Neuronal stem cell (in vitro differentiated cells): ENCODE results near the gene GFRA4.

Experiments
- DNase-seq: peaks from one replicate; pipeline ENCODE4 v3.0.0-alpha.2; 2013; ENCODE audit warnings: low spot score
- H2AFZ ChIP-seq: one replicate; pipeline ENCODE4 v1.6.1; 2013; ENCODE audit warnings: mild to moderate bottlenecking, low read length, inconsistent platforms
- H2AK5ac ChIP-seq: 2 replicates; pipeline ENCODE4 v1.6.1; 2013; ENCODE audit warnings: low read depth, mild to moderate bottlenecking, inconsistent platforms, low read length, moderate library complexity, mixed read lengths
- H2BK120ac ChIP-seq: 2 replicates; pipeline ENCODE4 v1.6.1; 2013; ENCODE audit warnings: low read depth, mild to moderate bottlenecking, inconsistent platforms, low read length, moderate library complexity, mixed read lengths
- H2BK12ac ChIP-seq: one replicate; pipeline ENCODE4 v1.6.1; 2013; ENCODE audit warnings: low read length, inconsistent platforms
- H2BK15ac ChIP-seq: 2 replicates; pipeline ENCODE4 v1.6.1; 2013; ENCODE audit warnings: mild to moderate bottlenecking, low read length, inconsistent platforms, mixed read lengths
- H2BK5ac ChIP-seq: one replicate; pipeline ENCODE4 v1.6.1; 2013; ENCODE audit warnings: inconsistent platforms, mild to moderate bottlenecking, low read length, moderate library complexity
- H3K14ac ChIP-seq: one replicate; pipeline ENCODE4 v1.6.1; 2013; ENCODE audit warnings: low read length, inconsistent platforms
- H3K18ac ChIP-seq: 2 replicates; pipeline ENCODE4 v1.6.1; 2013; ENCODE audit warnings: low read length, inconsistent platforms
- H3K23ac ChIP-seq: 2 replicates; pipeline ENCODE4 v1.6.1; 2013; ENCODE audit warnings: low read depth, mild to moderate bottlenecking, mixed read lengths, low read length, inconsistent platforms; ENCODE audit not compliant: poor library complexity
- H3K27ac ChIP-seq: replicated peaks from 3 replicates; pipeline ENCODE4 v1.5.1; 2013; ENCODE audit warnings: low read length, inconsistent platforms
- H3K27me3 ChIP-seq, 3 experiments: 2 replicates each; pipeline ENCODE4 v1.6.1; 2013; ENCODE audit warnings: low read length in 3 of 3, mild to moderate bottlenecking in 2 of 3, inconsistent platforms in 1 of 3, low read depth in 1 of 3, mixed read lengths in 1 of 3, moderate library complexity in 1 of 3; ENCODE audit not compliant: control insufficient read depth in 3 of 3, insufficient read depth in 3 of 3
- H3K36me3 ChIP-seq, 2 donors: replicated peaks in 1 of 2; 2 replicates each; pipeline ENCODE4 v1.6.1; 2013; ENCODE audit warnings: low read length in 2 of 2; ENCODE audit not compliant: control insufficient read depth in 2 of 2, insufficient read depth in 2 of 2
- H3K4ac ChIP-seq: 2 replicates; pipeline ENCODE4 v1.6.1; 2013; ENCODE audit warnings: inconsistent platforms, mild to moderate bottlenecking, low read length, moderate library complexity
- H3K4me1 ChIP-seq, 2 donors: 1 replicate in 1 of 2; 2 replicates in 1 of 2; pipeline ENCODE4 v1.6.1; 2013; ENCODE audit warnings: low read length in 2 of 2, low read depth in 1 of 2; ENCODE audit not compliant: control insufficient read depth in 2 of 2, insufficient read depth in 1 of 2
- H3K4me2 ChIP-seq: one replicate; pipeline ENCODE4 v1.6.1; 2013; ENCODE audit warnings: mild to moderate bottlenecking, low read length, inconsistent platforms; ENCODE audit not compliant: insufficient read depth, poor library complexity, severe bottlenecking
- H3K4me3 ChIP-seq, 2 donors: 2 replicates each; pipeline ENCODE4 v1.5.1; 2013; ENCODE audit warnings: low read length in 2 of 2, mild to moderate bottlenecking in 2 of 2, inconsistent platforms in 1 of 2, moderate library complexity in 1 of 2
- H3K79me1 ChIP-seq: one replicate; pipeline ENCODE4 v1.6.1; 2013; ENCODE audit warnings: low read depth, mild to moderate bottlenecking, inconsistent platforms, low read length, moderate library complexity
- H3K9ac ChIP-seq: one replicate; pipeline ENCODE4 v1.6.1; 2013; ENCODE audit warnings: mild to moderate bottlenecking, low read depth, low read length, inconsistent platforms; ENCODE audit not compliant: poor library complexity
- H3K9me3 ChIP-seq, 2 donors: replicated peaks in 1 of 2; 2 replicates each; pipeline versions ENCODE3 to v1.6.1; 2013; ENCODE audit warnings: low read length in 2 of 2, mild to moderate bottlenecking in 2 of 2, inconsistent platforms in 1 of 2, low read depth in 1 of 2, mixed read lengths in 1 of 2, moderate library complexity in 1 of 2; ENCODE audit not compliant: control insufficient read depth in 2 of 2, insufficient read depth in 1 of 2
- H4K8ac ChIP-seq: one replicate; pipeline ENCODE4 v1.6.1; 2013; ENCODE audit warnings: low read depth, mild to moderate bottlenecking, inconsistent platforms, low read length, moderate library complexity
- H4K91ac ChIP-seq: one replicate; pipeline ENCODE4 v1.6.1; 2013; ENCODE audit warnings: low read length, low read depth, mild to moderate bottlenecking, inconsistent platforms; ENCODE audit not compliant: poor library complexity
- WGBS, 2 donors: extraction: QIAGEN DNeasy Blood & Tissue Kit; methylation state at CpG; one replicate each; pipeline ENCODE4 v1.1.7; 2013; ENCODE audit warnings: missing lambda C conversion rate in 2 of 2, mixed read lengths in 1 of 2; ENCODE audit not compliant: insufficient read length in 2 of 2, insufficient replicate concordance in 1 of 2; ENCODE audit errors: extremely low coverage in 2 of 2; 5-methylcytosine and 5-hydroxymethylcytosine counted together

The GFRA4 gene

GRCh38 chr20:3689978-3690377 lies 26.8 kb upstream of the GFRA4 start:
- Histone ChIP-seq H4K8ac (no peak overlapping the region), H3K36me3 (no peaks in the 10 kb centered on the region), H2BK12ac (no peak overlapping the region), H2AK5ac (no peak overlapping the region), H2AFZ (no peak overlapping the region), H3K18ac (no peak overlapping the region), H3K23ac (no peak overlapping the region), H3K9ac (no peak overlapping the region), H4K91ac (no peak overlapping the region), H3K4me3 (no peak overlapping the region), H3K27me3 (peaks cover 0 to 39% (median 0%) of the 10 kb centered on the region in 3 experiments), H2BK15ac (no peak overlapping the region), H3K4ac (no peak overlapping the region), H3K9me3 (no peaks in the 10 kb centered on the region), H3K79me1 (no peaks in the 10 kb centered on the region), H2BK5ac (no peak overlapping the region), H3K14ac (no peak overlapping the region), H3K4me2 (no peak overlapping the region), H3K4me1 (no peaks in the 10 kb centered on the region), H2BK120ac (no peak overlapping the region), H3K27ac (no peak overlapping the region)
- no CpG with 5 or more reads among the region's 11 CpGs for WGBS, 2 donors
- no peak for DNase-seq

- whole genome bisulfite sequencing, 2 donors, result no CpG with 5 or more reads among the region's 2 CpGs
- Histone ChIP-seq H3K27me3 (peaks cover 0 to 56% (median 0%) of the 10 kb centered on the region in 3 experiments), H3K4me1 (no peaks in the 10 kb centered on the region), H3K27ac (no peak overlapping the region), H3K4ac (no peak overlapping the region), H3K9me3 (no peaks in the 10 kb centered on the region), H2BK15ac (no peak overlapping the region), H3K9ac (no peak overlapping the region), H2AFZ (peak overlapping the region; percentile 72), H3K4me3 (no peak overlapping the region), H4K91ac (no peak overlapping the region), H3K79me1 (no peaks in the 10 kb centered on the region), H3K18ac (no peak overlapping the region), H2BK5ac (no peak overlapping the region), H2AK5ac (no peak overlapping the region), H2BK12ac (no peak overlapping the region), H4K8ac (no peak overlapping the region), H3K4me2 (no peak overlapping the region), H3K23ac (no peak overlapping the region), H3K36me3 (no peaks in the 10 kb centered on the region), H2BK120ac (no peak overlapping the region), H3K14ac (no peak overlapping the region)
- DNase-seq, result no peak
Measured at GRCh38 chr20:3687655-3688054, 24.5 kb upstream of the GFRA4 start.

GRCh38 chr20:3686867-3687321 lies 23.7 kb upstream of the GFRA4 start:
- no peak overlapping the region for H3K18ac ChIP-seq
- no peak overlapping the region for H3K14ac ChIP-seq
- peaks cover 0 to 3% of the 10 kb centered on the region in 2 donors for H3K4me1 ChIP-seq
- no peak overlapping the region for H3K4me2 ChIP-seq
- H2AFZ ChIP-seq, result peak overlapping the region; percentile 28
- no peak overlapping the region for H3K4me3 ChIP-seq
- H3K36me3 ChIP-seq, result no peaks in the 10 kb centered on the region
- H3K27me3 ChIP-seq, result peaks cover 0 to 63% (median 5%) of the 10 kb centered on the region in 3 experiments
- H3K9me3 ChIP-seq, result no peaks in the 10 kb centered on the region
- no peak overlapping the region for H3K4ac ChIP-seq
- no peak overlapping the region for H2AK5ac ChIP-seq
- no peak overlapping the region for H3K23ac ChIP-seq
- H2BK15ac ChIP-seq, result no peak overlapping the region
- WGBS, 2 donors, result no CpG with 5 or more reads among the region's 9 CpGs
- H2BK120ac ChIP-seq, result no peak overlapping the region
- H4K8ac ChIP-seq, result no peak overlapping the region
- H3K27ac ChIP-seq, result no peak overlapping the region
- no peak overlapping the region for H2BK5ac ChIP-seq
- no peak overlapping the region for H2BK12ac ChIP-seq
- H3K79me1 ChIP-seq, result no peaks in the 10 kb centered on the region
- DNase-seq, result no peak
- no peak overlapping the region for H4K91ac ChIP-seq
- no peak overlapping the region for H3K9ac ChIP-seq

GRCh38 chr20:3686421-3686820 lies 23.2 kb upstream of the GFRA4 start:
- no peak for DNase-seq
- Histone ChIP-seq H2BK12ac (no peak overlapping the region), H2BK120ac (no peak overlapping the region), H2AK5ac (no peak overlapping the region), H3K27me3 (peaks cover 0 to 67% (median 9%) of the 10 kb centered on the region in 3 experiments), H2BK15ac (no peak overlapping the region), H3K4ac (no peak overlapping the region), H3K4me2 (no peak overlapping the region), H4K8ac (no peak overlapping the region), H3K4me1 (peaks cover under 1 to 3% of the 10 kb centered on the region in 2 donors), H2AFZ (peak overlapping the region; percentile 28), H3K36me3 (no peaks in the 10 kb centered on the region), H3K18ac (no peak overlapping the region), H3K9me3 (no peaks in the 10 kb centered on the region), H3K14ac (no peak overlapping the region), H3K9ac (no peak overlapping the region), H3K79me1 (peaks cover 3% of the 10 kb centered on the region), H4K91ac (no peak overlapping the region), H3K4me3 (no peak overlapping the region), H3K23ac (no peak overlapping the region), H2BK5ac (no peak overlapping the region), H3K27ac (no peak overlapping the region)
- no CpG with 5 or more reads among the region's 7 CpGs for WGBS, 2 donors
